Measurements from ENCODE around the gene NT5C1A.

DNA sequence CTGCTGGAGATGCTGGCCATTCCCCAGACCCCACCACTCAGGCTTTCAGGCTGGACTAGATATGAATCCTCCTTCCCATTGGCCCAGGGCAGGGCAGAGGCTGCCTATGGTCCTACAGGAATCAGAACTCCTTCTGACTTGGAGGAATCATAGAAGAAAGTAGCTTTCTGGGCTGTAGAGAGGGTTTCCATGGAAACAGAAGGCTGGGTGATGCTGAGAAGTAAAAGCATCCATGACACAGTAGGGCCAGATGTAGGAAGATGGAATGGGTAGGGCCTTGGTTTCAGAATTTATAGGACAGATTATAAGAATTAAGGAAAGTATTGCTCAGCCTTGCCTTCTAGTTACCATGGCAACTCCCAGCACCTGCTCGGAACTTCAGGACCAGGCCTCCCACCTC is 9.0 kb downstream of the NT5C1A start:
- no peak for TF ChIP-seq CTCF (IDR thresholded peaks at IDR 0.05)
- no peak for TF ChIP-seq POLR2A (IDR thresholded peaks at IDR 0.05)

All from heart left ventricle (tissue), 13 donors.